Esophagus squamous epithelium (tissue), 5 donors: ENCODE results near the gene VCAN. TPM values are rescaled to one million over a fixed set of nuclear protein-coding genes. Genes with fewer than 3 reads are reported as not detected.

Experiments
- DNase-seq: peaks from one replicate; lab custom pipeline; 2025; lab: John Stamatoyannopoulos, UW
- H3K27ac ChIP-seq, 4 donors: fragments of 200-600 bp; sonication (generic); one replicate each; pipeline ENCODE4 v1.5.1; 2016 to 2019; ENCODE audit warnings: mild to moderate bottlenecking in 1 of 4
- H3K27me3 ChIP-seq, 4 donors: fragments of 200-600 bp; sonication (generic); 1 replicate in 3 of 4; 2 replicates in 1 of 4; pipeline versions ENCODE4 v1.5.1 to v1.6.0; 2017 to 2021; ENCODE audit warnings: antibody characterized with exemption in 1 of 4
- H3K36me3 ChIP-seq, 3 donors: fragments of 200-600 bp; sonication (generic); one replicate each; pipeline ENCODE4 v1.5.1; 2016 to 2019
- H3K4me1 ChIP-seq, 3 donors: fragments of 200-600 bp; sonication (generic); one replicate each; pipeline ENCODE4 v1.5.1; 2017 to 2019
- H3K4me3 ChIP-seq, 4 donors: fragments of 200-600 bp; sonication (generic); 1 replicate in 3 of 4; 2 replicates in 1 of 4; pipeline ENCODE4 v1.5.1; 2016 to 2019; ENCODE audit warnings: mild to moderate bottlenecking in 2 of 4, moderate library complexity in 1 of 4
- H3K9me3 ChIP-seq, 3 donors: fragments of 200-600 bp; sonication (generic); one replicate each; pipeline ENCODE4 v1.5.1; 2016 to 2019
- POLR2A ChIP-seq, 4 donors: fragments of 450-650 bp; IDR thresholded peaks; one replicate each; pipeline ENCODE4 v1.6.1; 2017; ENCODE audit warnings: antibody characterized with exemption in 4 of 4, mild to moderate bottlenecking in 4 of 4, moderate library complexity in 3 of 4
- WGBS, 2 donors: methylation state at CpG; one replicate each; pipeline ENCODE4 v1.1.5; 2018; 5-methylcytosine and 5-hydroxymethylcytosine counted together
- intact Hi-C: fragments of 100-400 bp; cut with DNase I; formaldehyde crosslinking; loops from one replicate; pipeline ENCODE4 v1.15.0; 2022
- total RNA-seq, 4 donors: library from RNA; depleted of rRNA; stranded (reverse); fragments of >200 nt; gene quantifications; one replicate each; pipeline ENCODE4 v1.1.0, GENCODE V29; 2016
- TF ChIP-seq, protein P1 (sequence below), 6 experiments: fragments of 450-650 bp in 4 of 6; fragments of 200-600 bp in 2 of 6; sonication (generic) in 2 of 6; IDR thresholded peaks; one replicate each; pipeline ENCODE4 v1.5.1; 2016 to 2019; ENCODE audit warnings: antibody characterized with exemption in 6 of 6, mild to moderate bottlenecking in 4 of 6, moderate library complexity in 4 of 6
- donor health status: DM: yes; HTN: yes; CAD: no.

The VCAN gene
- total RNA-seq, 4 donors from 2014 or later = 0.30 to 36.1 (median 7.2) TPM

DNA sequence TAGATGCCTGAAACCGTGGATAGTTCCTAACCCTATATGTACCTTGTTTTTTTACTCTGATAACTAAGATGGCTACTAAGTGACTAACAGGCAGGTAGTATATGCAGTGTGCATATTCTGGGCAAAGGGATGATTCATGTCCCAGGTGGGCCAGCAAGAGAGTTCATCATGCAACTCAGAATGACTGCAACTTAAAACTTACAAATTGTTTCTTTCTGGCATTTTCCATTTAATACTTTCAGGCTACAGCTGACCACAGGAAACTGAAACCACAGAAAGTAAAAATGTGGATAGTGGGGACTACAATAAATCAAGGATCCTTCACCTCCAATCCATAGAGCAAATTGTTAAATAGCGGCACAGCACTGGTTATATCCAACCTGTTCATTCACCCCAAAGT lies 30.7 kb upstream of the VCAN start:
- TF ChIP-seq, protein P1, sequence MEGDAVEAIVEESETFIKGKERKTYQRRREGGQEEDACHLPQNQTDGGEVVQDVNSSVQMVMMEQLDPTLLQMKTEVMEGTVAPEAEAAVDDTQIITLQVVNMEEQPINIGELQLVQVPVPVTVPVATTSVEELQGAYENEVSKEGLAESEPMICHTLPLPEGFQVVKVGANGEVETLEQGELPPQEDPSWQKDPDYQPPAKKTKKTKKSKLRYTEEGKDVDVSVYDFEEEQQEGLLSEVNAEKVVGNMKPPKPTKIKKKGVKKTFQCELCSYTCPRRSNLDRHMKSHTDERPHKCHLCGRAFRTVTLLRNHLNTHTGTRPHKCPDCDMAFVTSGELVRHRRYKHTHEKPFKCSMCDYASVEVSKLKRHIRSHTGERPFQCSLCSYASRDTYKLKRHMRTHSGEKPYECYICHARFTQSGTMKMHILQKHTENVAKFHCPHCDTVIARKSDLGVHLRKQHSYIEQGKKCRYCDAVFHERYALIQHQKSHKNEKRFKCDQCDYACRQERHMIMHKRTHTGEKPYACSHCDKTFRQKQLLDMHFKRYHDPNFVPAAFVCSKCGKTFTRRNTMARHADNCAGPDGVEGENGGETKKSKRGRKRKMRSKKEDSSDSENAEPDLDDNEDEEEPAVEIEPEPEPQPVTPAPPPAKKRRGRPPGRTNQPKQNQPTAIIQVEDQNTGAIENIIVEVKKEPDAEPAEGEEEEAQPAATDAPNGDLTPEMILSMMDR (IDR thresholded peaks at IDR 0.05) = no peak
- TF ChIP-seq POLR2A (IDR thresholded peaks at IDR 0.05) = no peak
- DNase-seq = no peak
- no peaks in the 10 kb centered on the region for H3K4me1 ChIP-seq
- intact Hi-C loops = no loop called here
- no peak overlapping the region for H3K27ac ChIP-seq
- 79 to 91% methylated on average over 2 of the region's 2 CpGs for WGBS, 2 donors
- no peak overlapping the region for H3K4me3 ChIP-seq
- H3K36me3 ChIP-seq = no peaks in the 10 kb centered on the region
- H3K27me3 ChIP-seq = no peaks in the 10 kb centered on the region
- no peaks in the 10 kb centered on the region for H3K9me3 ChIP-seq

DNA sequence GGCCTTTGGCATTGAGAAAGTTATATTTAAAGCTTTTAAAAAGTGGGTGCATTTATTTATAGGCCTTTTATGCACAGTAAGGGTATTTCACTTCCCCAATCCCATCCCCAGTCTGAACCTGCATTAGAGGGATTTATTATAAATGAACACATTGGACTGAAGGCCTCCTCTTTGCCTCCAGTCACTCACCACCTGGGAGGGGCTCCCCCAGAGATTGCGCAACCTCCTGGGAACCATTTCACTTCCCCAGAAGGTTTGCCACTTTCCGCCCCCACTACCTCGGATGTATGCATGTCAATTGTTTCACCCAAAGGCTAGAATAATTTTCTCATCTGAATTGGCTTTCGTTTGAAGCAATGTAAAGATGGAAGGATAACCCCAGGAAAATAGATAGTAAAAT lies 29.8 kb upstream of the VCAN start:
- H3K27ac ChIP-seq = no peak overlapping the region
- H3K9me3 ChIP-seq = no peaks in the 10 kb centered on the region
- no peak for DNase-seq
- H3K36me3 ChIP-seq = no peaks in the 10 kb centered on the region
- TF ChIP-seq, protein P1 (IDR thresholded peaks at IDR 0.05) = no peak
- TF ChIP-seq POLR2A (IDR thresholded peaks at IDR 0.05) = no peak
- H3K4me1 ChIP-seq = no peaks in the 10 kb centered on the region
- no peaks in the 10 kb centered on the region for H3K27me3 ChIP-seq
- intact Hi-C loops = no loop called here
- WGBS, 2 donors = 72 to 77% methylated on average over 4 of the region's 4 CpGs
- no peak overlapping the region for H3K4me3 ChIP-seq

DNA sequence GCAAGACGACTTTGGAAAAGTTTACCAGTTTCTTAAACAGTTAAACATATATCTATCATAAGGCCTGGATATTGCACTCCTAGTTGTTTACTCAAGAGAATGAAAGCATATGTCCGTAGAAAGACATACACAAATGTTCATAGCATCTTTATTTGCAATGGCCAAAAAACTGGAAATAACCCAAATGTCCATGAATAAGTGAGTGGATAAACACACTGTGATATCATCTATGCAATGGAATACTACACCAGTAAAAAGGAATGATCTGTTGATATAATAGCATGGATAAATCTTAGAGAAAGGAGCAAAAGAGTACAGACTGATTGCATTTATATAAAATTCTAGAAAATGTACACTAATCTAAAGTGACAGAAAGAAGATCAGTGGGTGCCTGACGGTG lies 28.0 kb upstream of the VCAN start:
- Histone ChIP-seq H3K4me1 (no peaks in the 10 kb centered on the region), H3K27ac (no peak overlapping the region), H3K36me3 (no peaks in the 10 kb centered on the region), H3K4me3 (no peak overlapping the region), H3K27me3 (no peaks in the 10 kb centered on the region), H3K9me3 (no peaks in the 10 kb centered on the region)
- intact Hi-C loops = no loop called here
- 70 to 76% methylated on average over 3 of the region's 3 CpGs for WGBS, 2 donors
- no peak for DNase-seq
- TF ChIP-seq POLR2A (IDR thresholded peaks at IDR 0.05) = no peak
- TF ChIP-seq, protein P1 (IDR thresholded peaks at IDR 0.05) = no peak

DNA sequence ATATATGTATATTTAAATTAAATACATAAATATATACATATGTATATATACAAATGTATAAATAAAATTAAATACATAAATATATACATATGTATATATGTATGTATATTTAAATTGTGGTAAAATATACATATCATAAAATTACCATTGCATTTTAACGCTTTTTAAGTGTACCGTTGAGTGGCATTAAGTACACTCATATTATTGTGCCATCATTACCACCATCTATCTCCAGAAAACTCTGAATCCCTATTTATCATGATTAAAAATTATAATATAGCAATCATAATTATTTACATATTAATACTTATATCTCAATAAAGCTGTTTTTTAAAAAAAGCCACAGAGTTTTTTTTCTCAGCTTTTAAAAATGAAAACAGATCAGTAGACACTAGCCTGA lies 27.1 kb upstream of the VCAN start:
- no peak for TF ChIP-seq POLR2A (IDR thresholded peaks at IDR 0.05)
- TF ChIP-seq, protein P1 (IDR thresholded peaks at IDR 0.05) = no peak
- WGBS, 2 donors = 92 to 94% methylated on average over 2 of the region's 2 CpGs
- H3K27me3 ChIP-seq = no peaks in the 10 kb centered on the region

DNA sequence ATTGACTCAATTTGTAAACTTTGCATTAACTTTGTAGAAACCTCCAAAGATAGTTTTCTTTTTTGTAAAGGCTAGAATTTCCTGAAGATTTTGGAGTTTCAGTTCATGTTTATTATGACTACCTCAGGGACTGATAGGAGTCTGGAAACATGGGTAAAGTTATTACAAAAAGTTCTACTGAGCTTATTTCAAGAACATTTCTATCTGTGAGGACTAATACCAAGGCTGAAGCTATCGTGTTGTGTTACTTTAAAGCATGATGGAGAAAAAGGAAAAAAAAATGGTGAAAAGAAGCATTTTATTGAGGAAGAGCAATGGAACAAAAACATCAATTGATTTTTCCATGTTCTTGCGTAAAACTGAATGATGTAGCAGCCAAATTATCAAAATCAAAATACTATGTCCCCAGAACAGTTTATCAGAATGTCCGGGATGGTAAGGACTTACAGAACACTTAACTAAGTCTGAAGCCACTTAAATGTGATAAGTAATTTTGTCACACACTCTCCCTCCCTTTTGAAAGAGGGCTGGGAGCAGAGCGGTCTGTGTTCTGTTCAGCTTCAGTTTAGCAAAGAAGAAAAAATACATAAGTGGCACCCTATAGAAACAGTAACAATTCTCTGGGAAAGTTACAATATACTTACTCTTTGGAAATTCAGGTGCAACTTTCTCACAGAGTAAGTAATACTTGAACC lies 25.1 kb upstream of the VCAN start:
- 79 to 81% methylated on average over 4 of the region's 4 CpGs for WGBS, 2 donors
- intact Hi-C loops = no loop called here
- Histone ChIP-seq H3K27me3 (no peaks in the 10 kb centered on the region), H3K4me1 (no peaks in the 10 kb centered on the region), H3K9me3 (no peaks in the 10 kb centered on the region), H3K4me3 (no peak overlapping the region), H3K27ac (no peak overlapping the region), H3K36me3 (no peaks in the 10 kb centered on the region)
- DNase-seq = no peak
- TF ChIP-seq POLR2A (IDR thresholded peaks at IDR 0.05) = no peak
- TF ChIP-seq, protein P1 (IDR thresholded peaks at IDR 0.05) = no peak

More for the DNA sequence above, 27.1 kb upstream of the VCAN start:
- Histone ChIP-seq H3K27ac (no peak overlapping the region), H3K4me3 (no peak overlapping the region), H3K36me3 (no peaks in the 10 kb centered on the region), H3K9me3 (no peaks in the 10 kb centered on the region), H3K4me1 (no peaks in the 10 kb centered on the region)
- intact Hi-C loops = no loop called here
- no peak for DNase-seq
